GM23338 (cell line): ENCODE results near the gene ROCK2. TPM values are rescaled to one million over a fixed set of nuclear protein-coding genes. Genes with fewer than 3 reads are reported as not detected.

Experiments used
- ATAC-seq: fragments of 200-7000 bp; cut with Tn5 transposase; 3 replicates; pipeline ENCODE4 v1.9.1; 2020
- DNase-seq: peaks from one replicate; pipeline ENCODE4 v3.0.0-alpha.2; 2015; ENCODE audit warnings: low spot score
- H2AFZ ChIP-seq: fragments of 200-600 bp; sonication (generic); 2 replicates; pipeline ENCODE4 v1.8.0; 2016; ENCODE audit warnings: antibody characterized with exemption, mild to moderate bottlenecking, moderate library complexity
- H3F3A ChIP-seq: fragments of 200-600 bp; sonication (generic); replicated peaks from 2 replicates; pipeline ENCODE4 v1.8.0; 2017; ENCODE audit warnings: antibody characterized with exemption, mixed run types, low read depth
- H3K27ac ChIP-seq: fragments of 200-600 bp; sonication (generic); 2 replicates; pipeline ENCODE4 v1.6.1; 2016; ENCODE audit warnings: low read depth
- H3K27me3 ChIP-seq: fragments of 200-600 bp; sonication (generic); 2 replicates; pipeline ENCODE4 v1.8.0; 2016; ENCODE audit warnings: mild to moderate bottlenecking, mixed run types, moderate library complexity; ENCODE audit not compliant: insufficient read depth
- H3K36me3 ChIP-seq: fragments of 200-600 bp; sonication (generic); 2 replicates; pipeline ENCODE4 v1.8.0; 2016; ENCODE audit warnings: mild to moderate bottlenecking; ENCODE audit not compliant: insufficient read depth
- H3K4me1 ChIP-seq: fragments of 200-600 bp; sonication (generic); 2 replicates; pipeline ENCODE4 v1.8.0; 2016; ENCODE audit warnings: mild to moderate bottlenecking, moderate library complexity; ENCODE audit not compliant: insufficient read depth
- H3K4me2 ChIP-seq: fragments of 200-600 bp; sonication (generic); 2 replicates; pipeline ENCODE4 v1.7.1; 2017; ENCODE audit warnings: mixed run types
- H3K4me3 ChIP-seq: fragments of 200-600 bp; sonication (generic); 2 replicates; pipeline ENCODE4 v1.6.1; 2016; ENCODE audit warnings: mixed run types
- H3K79me2 ChIP-seq: fragments of 200-600 bp; sonication (generic); replicated peaks from 2 replicates; pipeline ENCODE4 v1.8.0; 2017; ENCODE audit warnings: mild to moderate bottlenecking; ENCODE audit not compliant: insufficient read depth
- H3K9me2 ChIP-seq: fragments of 200-600 bp; sonication (generic); 2 replicates; pipeline ENCODE4 v1.8.0; 2017; ENCODE audit not compliant: insufficient read depth
- H4K20me1 ChIP-seq: fragments of 200-600 bp; sonication (generic); replicated peaks from 2 replicates; pipeline ENCODE4 v1.8.0; 2017; ENCODE audit warnings: mild to moderate bottlenecking; ENCODE audit not compliant: insufficient read depth
- H3K27ac Mint-ChIP-seq: 2 replicates; pipeline ENCODE4 v1.8.0; 2020; ENCODE audit warnings: inconsistent platforms, mild to moderate bottlenecking, moderate library complexity, mixed read lengths
- H3K27me3 Mint-ChIP-seq: 3 replicates; pipeline ENCODE4 v1.8.0; 2022; ENCODE audit warnings: low read depth, mild to moderate bottlenecking, moderate library complexity, mixed read lengths, inconsistent platforms; ENCODE audit not compliant: insufficient read depth, poor library complexity
- H3K36me3 Mint-ChIP-seq: 3 replicates; pipeline ENCODE4 v1.8.0; 2021; ENCODE audit warnings: low read depth, mild to moderate bottlenecking, inconsistent platforms, moderate library complexity, mixed read lengths
- H3K4me1 Mint-ChIP-seq: 3 replicates; pipeline ENCODE4 v1.8.0; 2020; ENCODE audit warnings: mild to moderate bottlenecking, inconsistent platforms, mixed read lengths
- H3K4me3 Mint-ChIP-seq: 3 replicates; pipeline ENCODE4 v1.8.0; 2021; ENCODE audit warnings: moderate library complexity, mild to moderate bottlenecking, inconsistent platforms, mixed read lengths
- H3K9me3 Mint-ChIP-seq: 3 replicates; pipeline ENCODE4 v1.8.0; 2020; ENCODE audit warnings: moderate library complexity, mild to moderate bottlenecking, inconsistent platforms, mixed read lengths
- CREB1 ChIP-seq: fragments of 250-450 bp; sonication (Bioruptor Pico); IDR thresholded peaks from 2 replicates; pipeline ENCODE4 v1.5.0; 2020; ENCODE audit warnings: low read depth, mild to moderate bottlenecking, moderate library complexity
- EZH2 ChIP-seq: fragments of 200-600 bp; sonication (generic); IDR thresholded peaks from one replicate; pipeline ENCODE4 v1.8.0; 2017; ENCODE audit warnings: antibody characterized with exemption, mild to moderate bottlenecking, low read depth; ENCODE audit not compliant: unreplicated experiment
- NANOG ChIP-seq: IDR thresholded peaks from 2 replicates; pipeline ENCODE4 v1.6.1; 2016; ENCODE audit warnings: antibody characterized with exemption, borderline replicate concordance
- POLR2AphosphoS5 ChIP-seq: IDR thresholded peaks from 2 replicates; pipeline ENCODE4 v1.6.1; 2016; ENCODE audit warnings: antibody characterized with exemption, low read depth
- STAT1 ChIP-seq: IDR thresholded peaks from one replicate; pipeline ENCODE4 v1.6.1; 2016; ENCODE audit warnings: antibody characterized with exemption; ENCODE audit not compliant: unreplicated experiment
- polyA plus RNA-seq: library from polyadenylated mRNA; unstranded; fragments of >200 nt; fragmentation: Nextera tagmentation; extraction: Ambion mirVana; gene quantifications from 2 replicates; pipeline ENCODE4 v1.2.1, GENCODE V29; 2016
- total RNA-seq: library from RNA; depleted of rRNA; stranded (reverse); fragments of >200 nt; shearing (Covaris generic); gene quantifications from 2 replicates; pipeline ENCODE4 v1.2.3, GENCODE V29; 2014
- TF ChIP-seq, protein P1 (sequence below): IDR thresholded peaks from one replicate; pipeline ENCODE4 v1.6.1; 2018; ENCODE audit warnings: antibody characterized with exemption; ENCODE audit not compliant: unreplicated experiment
- TF ChIP-seq, protein P2 (sequence below): fragments of 250-450 bp; sonication (Bioruptor Pico); IDR thresholded peaks from 2 replicates; pipeline ENCODE4 v1.5.0; 2020; ENCODE audit warnings: mild to moderate bottlenecking, moderate library complexity

The ROCK2 gene
- total and polyA plus RNA-seq, 2 experiments from 2014 or later: 16.4 to 28.0 TPM

DNA sequence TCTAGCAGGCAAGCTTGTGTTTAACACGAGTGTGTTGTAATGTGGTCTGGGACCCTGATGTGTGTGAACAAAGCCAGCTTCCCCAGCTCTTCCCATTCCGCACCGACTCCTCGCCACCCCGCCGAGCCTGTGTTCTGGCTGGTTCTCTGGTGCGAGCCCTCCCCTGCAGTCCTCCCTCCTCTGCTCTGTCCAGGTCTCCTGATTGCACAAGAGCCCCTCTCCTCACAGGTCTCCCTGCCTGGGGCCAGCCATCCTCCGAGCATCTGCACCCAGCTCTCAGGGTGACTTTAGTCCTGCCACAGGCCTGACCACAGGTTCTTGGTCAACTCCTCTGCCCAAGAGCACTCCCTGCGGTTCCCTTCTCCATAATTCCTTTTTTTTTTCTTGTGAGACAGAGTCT lies 175.9 kb downstream of the ROCK2 start:
- peaks cover 4% of the 10 kb centered on the region; the same call in 1 of the 3 replicates for H3K9me3 Mint-ChIP-seq
- Histone ChIP-seq H3K27ac (no peak overlapping the region), H3F3A (no peaks in the 10 kb centered on the region), H3K79me2 (no peaks in the 10 kb centered on the region), H3K36me3 (no peaks in the 10 kb centered on the region), H3K27me3 (no peaks in the 10 kb centered on the region), H3K9me2 (no peaks in the 10 kb centered on the region), H2AFZ (no peak overlapping the region), H4K20me1 (no peaks in the 10 kb centered on the region), H3K4me1 (no peaks in the 10 kb centered on the region), H3K4me3 (no peak overlapping the region), H3K4me2 (no peak overlapping the region)
- peaks cover 3% of the 10 kb centered on the region; the same call in 2 of the 3 replicates for H3K4me1 Mint-ChIP-seq
- DNase-seq (no peak), ATAC-seq (peak; percentile 71)
- H3K4me3 Mint-ChIP-seq: no peak overlapping the region
- TF ChIP-seq, protein P1, sequence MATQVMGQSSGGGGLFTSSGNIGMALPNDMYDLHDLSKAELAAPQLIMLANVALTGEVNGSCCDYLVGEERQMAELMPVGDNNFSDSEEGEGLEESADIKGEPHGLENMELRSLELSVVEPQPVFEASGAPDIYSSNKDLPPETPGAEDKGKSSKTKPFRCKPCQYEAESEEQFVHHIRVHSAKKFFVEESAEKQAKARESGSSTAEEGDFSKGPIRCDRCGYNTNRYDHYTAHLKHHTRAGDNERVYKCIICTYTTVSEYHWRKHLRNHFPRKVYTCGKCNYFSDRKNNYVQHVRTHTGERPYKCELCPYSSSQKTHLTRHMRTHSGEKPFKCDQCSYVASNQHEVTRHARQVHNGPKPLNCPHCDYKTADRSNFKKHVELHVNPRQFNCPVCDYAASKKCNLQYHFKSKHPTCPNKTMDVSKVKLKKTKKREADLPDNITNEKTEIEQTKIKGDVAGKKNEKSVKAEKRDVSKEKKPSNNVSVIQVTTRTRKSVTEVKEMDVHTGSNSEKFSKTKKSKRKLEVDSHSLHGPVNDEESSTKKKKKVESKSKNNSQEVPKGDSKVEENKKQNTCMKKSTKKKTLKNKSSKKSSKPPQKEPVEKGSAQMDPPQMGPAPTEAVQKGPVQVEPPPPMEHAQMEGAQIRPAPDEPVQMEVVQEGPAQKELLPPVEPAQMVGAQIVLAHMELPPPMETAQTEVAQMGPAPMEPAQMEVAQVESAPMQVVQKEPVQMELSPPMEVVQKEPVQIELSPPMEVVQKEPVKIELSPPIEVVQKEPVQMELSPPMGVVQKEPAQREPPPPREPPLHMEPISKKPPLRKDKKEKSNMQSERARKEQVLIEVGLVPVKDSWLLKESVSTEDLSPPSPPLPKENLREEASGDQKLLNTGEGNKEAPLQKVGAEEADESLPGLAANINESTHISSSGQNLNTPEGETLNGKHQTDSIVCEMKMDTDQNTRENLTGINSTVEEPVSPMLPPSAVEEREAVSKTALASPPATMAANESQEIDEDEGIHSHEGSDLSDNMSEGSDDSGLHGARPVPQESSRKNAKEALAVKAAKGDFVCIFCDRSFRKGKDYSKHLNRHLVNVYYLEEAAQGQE: no peak
- no peak for TF ChIP-seq NANOG
- TF ChIP-seq STAT1: no peak
- no peak for TF ChIP-seq EZH2
- TF ChIP-seq CREB1 (CRISPR knock-in tag): no peak
- TF ChIP-seq POLR2AphosphoS5: no peak
- TF ChIP-seq, protein P2, sequence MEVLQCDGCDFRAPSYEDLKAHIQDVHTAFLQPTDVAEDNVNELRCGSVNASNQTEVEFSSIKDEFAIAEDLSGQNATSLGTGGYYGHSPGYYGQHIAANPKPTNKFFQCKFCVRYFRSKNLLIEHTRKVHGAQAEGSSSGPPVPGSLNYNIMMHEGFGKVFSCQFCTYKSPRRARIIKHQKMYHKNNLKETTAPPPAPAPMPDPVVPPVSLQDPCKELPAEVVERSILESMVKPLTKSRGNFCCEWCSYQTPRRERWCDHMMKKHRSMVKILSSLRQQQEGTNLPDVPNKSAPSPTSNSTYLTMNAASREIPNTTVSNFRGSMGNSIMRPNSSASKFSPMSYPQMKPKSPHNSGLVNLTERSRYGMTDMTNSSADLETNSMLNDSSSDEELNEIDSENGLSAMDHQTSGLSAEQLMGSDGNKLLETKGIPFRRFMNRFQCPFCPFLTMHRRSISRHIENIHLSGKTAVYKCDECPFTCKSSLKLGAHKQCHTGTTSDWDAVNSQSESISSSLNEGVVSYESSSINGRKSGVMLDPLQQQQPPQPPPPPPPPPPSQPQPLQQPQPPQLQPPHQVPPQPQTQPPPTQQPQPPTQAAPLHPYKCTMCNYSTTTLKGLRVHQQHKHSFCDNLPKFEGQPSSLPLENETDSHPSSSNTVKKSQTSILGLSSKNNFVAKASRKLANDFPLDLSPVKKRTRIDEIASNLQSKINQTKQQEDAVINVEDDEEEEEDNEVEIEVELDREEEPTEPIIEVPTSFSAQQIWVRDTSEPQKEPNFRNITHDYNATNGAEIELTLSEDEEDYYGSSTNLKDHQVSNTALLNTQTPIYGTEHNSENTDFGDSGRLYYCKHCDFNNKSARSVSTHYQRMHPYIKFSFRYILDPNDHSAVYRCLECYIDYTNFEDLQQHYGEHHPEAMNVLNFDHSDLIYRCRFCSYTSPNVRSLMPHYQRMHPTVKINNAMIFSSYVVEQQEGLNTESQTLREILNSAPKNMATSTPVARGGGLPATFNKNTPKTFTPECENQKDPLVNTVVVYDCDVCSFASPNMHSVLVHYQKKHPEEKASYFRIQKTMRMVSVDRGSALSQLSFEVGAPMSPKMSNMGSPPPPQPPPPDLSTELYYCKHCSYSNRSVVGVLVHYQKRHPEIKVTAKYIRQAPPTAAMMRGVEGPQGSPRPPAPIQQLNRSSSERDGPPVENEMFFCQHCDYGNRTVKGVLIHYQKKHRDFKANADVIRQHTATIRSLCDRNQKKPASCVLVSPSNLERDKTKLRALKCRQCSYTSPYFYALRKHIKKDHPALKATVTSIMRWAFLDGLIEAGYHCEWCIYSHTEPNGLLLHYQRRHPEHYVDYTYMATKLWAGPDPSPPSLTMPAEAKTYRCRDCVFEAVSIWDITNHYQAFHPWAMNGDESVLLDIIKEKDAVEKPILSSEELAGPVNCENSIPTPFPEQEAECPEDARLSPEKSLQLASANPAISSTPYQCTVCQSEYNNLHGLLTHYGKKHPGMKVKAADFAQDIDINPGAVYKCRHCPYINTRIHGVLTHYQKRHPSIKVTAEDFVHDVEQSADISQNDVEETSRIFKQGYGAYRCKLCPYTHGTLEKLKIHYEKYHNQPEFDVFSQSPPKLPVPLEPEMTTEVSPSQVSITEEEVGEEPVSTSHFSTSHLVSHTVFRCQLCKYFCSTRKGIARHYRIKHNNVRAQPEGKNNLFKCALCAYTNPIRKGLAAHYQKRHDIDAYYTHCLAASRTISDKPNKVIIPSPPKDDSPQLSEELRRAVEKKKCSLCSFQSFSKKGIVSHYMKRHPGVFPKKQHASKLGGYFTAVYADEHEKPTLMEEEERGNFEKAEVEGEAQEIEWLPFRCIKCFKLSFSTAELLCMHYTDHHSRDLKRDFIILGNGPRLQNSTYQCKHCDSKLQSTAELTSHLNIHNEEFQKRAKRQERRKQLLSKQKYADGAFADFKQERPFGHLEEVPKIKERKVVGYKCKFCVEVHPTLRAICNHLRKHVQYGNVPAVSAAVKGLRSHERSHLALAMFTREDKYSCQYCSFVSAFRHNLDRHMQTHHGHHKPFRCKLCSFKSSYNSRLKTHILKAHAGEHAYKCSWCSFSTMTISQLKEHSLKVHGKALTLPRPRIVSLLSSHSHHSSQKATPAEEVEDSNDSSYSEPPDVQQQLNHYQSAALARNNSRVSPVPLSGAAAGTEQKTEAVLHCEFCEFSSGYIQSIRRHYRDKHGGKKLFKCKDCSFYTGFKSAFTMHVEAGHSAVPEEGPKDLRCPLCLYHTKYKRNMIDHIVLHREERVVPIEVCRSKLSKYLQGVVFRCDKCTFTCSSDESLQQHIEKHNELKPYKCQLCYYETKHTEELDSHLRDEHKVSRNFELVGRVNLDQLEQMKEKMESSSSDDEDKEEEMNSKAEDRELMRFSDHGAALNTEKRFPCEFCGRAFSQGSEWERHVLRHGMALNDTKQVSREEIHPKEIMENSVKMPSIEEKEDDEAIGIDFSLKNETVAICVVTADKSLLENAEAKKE (CRISPR knock-in tag): no peak
- H3K27me3 Mint-ChIP-seq: peaks cover 5% of the 10 kb centered on the region
- H3K36me3 Mint-ChIP-seq: no peaks in the 10 kb centered on the region
- H3K27ac Mint-ChIP-seq: no peak overlapping the region
